GM12878 (cell line): ENCODE data around the gene EPHA8. TPM values are rescaled to one million over a fixed set of nuclear protein-coding genes. Genes with fewer than 3 reads are reported as not detected.

Experiments
- ATAC-seq: fragments of 200-7000 bp; cut with Tn5 transposase; 3 replicates; pipeline ENCODE4 v1.9.1; 2020; ENCODE audit warnings: mild to moderate bottlenecking, moderate library complexity
- BruUV-seq: library from RNA; stranded (reverse); fragments of 400-500 nt; replicated peaks from 2 replicates; lab custom pipeline; 2021; lab: Mats Ljungman, UMichigan
- CTCF ChIA-PET: fragments of 300-600 bp; sonication (Branson Sonifier 250); formaldehyde crosslinking; extraction: SDS; loops from one replicate; lab custom pipeline; 2021; ENCODE audit warnings: inconsistent platforms; lab: Yijun Ruan, JAX
- POLR2A ChIA-PET: fragments of 350-600 bp; formaldehyde crosslinking; extraction: SDS; loops from one replicate; lab custom pipeline; 2021; ENCODE audit warnings: inconsistent platforms; lab: Charles Lee
- RAD21 ChIA-PET: fragments of 300-600 bp; sonication (Branson Sonifier 250); formaldehyde crosslinking; loops from one replicate; lab custom pipeline; 2023; ENCODE audit warnings: antibody characterized with exemption; ENCODE audit not compliant: unreplicated experiment; lab: Charles Lee
- SMC1A ChIA-PET: fragments of 300-600 bp; sonication (Branson Sonifier 250); formaldehyde crosslinking; loops from one replicate; lab custom pipeline; 2023; ENCODE audit not compliant: unreplicated experiment, uncharacterized antibody; lab: Charles Lee
- DNase-seq: peaks from one replicate; pipeline ENCODE4 v3.0.0-alpha.2; 2011; ENCODE audit warnings: low read depth, low spot score
- FAIRE-seq: peaks from 3 replicates; lab custom pipeline; 2011; peaks lifted over from hg19 to GRCh38; lab: Jason Lieb, UNC
- H2AFZ ChIP-seq: 2 replicates; pipeline ENCODE4 v1.6.0; 2011; ENCODE audit warnings: low read depth, low read length, control low read depth; ENCODE audit not compliant: control insufficient read depth
- H3K27ac ChIP-seq: 2 replicates; pipeline ENCODE4 v1.5.1; 2011; ENCODE audit warnings: control low read depth; ENCODE audit not compliant: control insufficient read depth, insufficient read depth
- H3K27me3 ChIP-seq, 2 experiments: replicated peaks in 1 of 2; 2 replicates each; pipeline versions ENCODE4 v1.6.0 to v1.6.1; 2011; ENCODE audit warnings: low read length in 1 of 2; ENCODE audit not compliant: control insufficient read depth in 2 of 2, insufficient read depth in 2 of 2
- H3K36me3 ChIP-seq, 2 experiments: 2 replicates each; pipeline ENCODE4 v1.5.1; 2011; ENCODE audit warnings: low read length in 1 of 2; ENCODE audit not compliant: control insufficient read depth in 2 of 2, insufficient read depth in 2 of 2
- H3K4me1 ChIP-seq: 2 replicates; pipeline ENCODE4 v1.6.1; 2011; ENCODE audit warnings: mild to moderate bottlenecking, low read length, moderate library complexity, mixed read lengths; ENCODE audit not compliant: control insufficient read depth, insufficient read depth
- H3K4me2 ChIP-seq: 2 replicates; pipeline ENCODE4 v1.6.0; 2011; ENCODE audit warnings: control low read depth; ENCODE audit not compliant: control insufficient read depth, insufficient read depth
- H3K4me3 ChIP-seq: fragments of 200-600 bp; sonication (generic); 2 replicates; pipeline ENCODE4 v1.5.1; 2016
- H3K79me2 ChIP-seq: 2 replicates; pipeline ENCODE4 v1.6.0; 2011; ENCODE audit warnings: low read length; ENCODE audit not compliant: control insufficient read depth, insufficient read depth
- H3K9ac ChIP-seq: 2 replicates; pipeline ENCODE4 v1.8.0; 2011; ENCODE audit warnings: low read length, control low read depth, mixed read lengths; ENCODE audit not compliant: control insufficient read depth, insufficient read depth
- H3K9me3 ChIP-seq: replicated peaks from 3 replicates; pipeline ENCODE4 v1.5.1; 2011; ENCODE audit warnings: mild to moderate bottlenecking, low read length; ENCODE audit not compliant: control insufficient read depth, insufficient read depth
- H4K20me1 ChIP-seq: 2 replicates; pipeline ENCODE4 v1.6.0; 2011; ENCODE audit not compliant: control insufficient read depth, insufficient read depth
- WGBS: methylation state at CpG from one replicate; pipeline ENCODE4 v1.1.6; 2016; ENCODE audit warnings: low lambda C conversion rate; ENCODE audit not compliant: insufficient replicate concordance, insufficient coverage; ENCODE audit errors: missing lambda C conversion rate; 5-methylcytosine and 5-hydroxymethylcytosine counted together
- in situ Hi-C: fragments of 300-500 bp; cut with MboI; formaldehyde crosslinking; loops from 9 replicates; pipeline ENCODE4 v1.14.3; 2018; ENCODE audit warnings: mixed read lengths
- intact Hi-C: fragments of 100-400 bp; cut with micrococcal nuclease; formaldehyde crosslinking; loops from one replicate; pipeline ENCODE4 v1.14.2; 2022; ENCODE audit not compliant: unreplicated experiment
- polyA plus RNA-seq, 11 experiments: library from polyadenylated mRNA; depleted of rRNA in 4 of 11; unstranded in 6 of 11; stranded (reverse) in 5 of 11; fragments of >200 nt; fragmentation: Nextera tagmentation in 4 of 11; fragmentation: Illumina TruSeq in 1 of 11; extraction: Ambion mirVana in 4 of 11; extraction: Trizol in 1 of 11; gene quantifications; 1 replicate in 1 of 11; 2 replicates in 10 of 11; pipeline versions ENCODE4 v1.2.1 to v1.2.3, GENCODE V29; 2011 to 2016; ENCODE audit warnings: inconsistent platforms in 2 of 11, missing spikeins in 2 of 11, low read depth in 1 of 11
- total RNA-seq, 4 experiments: library from RNA; depleted of rRNA in 3 of 4; stranded (reverse); fragments of >200 nt in 3 of 4; fragmentation: Illumina TruSeq in 1 of 4; extraction: Trizol in 1 of 4; gene quantifications; 2 replicates each; pipeline versions ENCODE4 v1.2.1 to v1.2.3, GENCODE V29; 2013 to 2021
- TF ChIP-seq, protein P1 (sequence below): IDR thresholded peaks from 2 replicates; pipeline ENCODE4 v1.6.1; 2011; ENCODE audit warnings: borderline replicate concordance, low read depth, mild to moderate bottlenecking, moderate library complexity, low read length; ENCODE audit not compliant: insufficient read depth, poor library complexity, severe bottlenecking
- TF ChIP-seq, protein P2 (sequence below): IDR thresholded peaks from 2 replicates; pipeline ENCODE4 v1.6.1; 2011; ENCODE audit warnings: low read depth, low read length, improper control_type of control experiment, borderline replicate concordance

EPHA8 gene
- total and polyA plus RNA-seq, 10 of the 15 experiments (the other 5 are each of a cell fraction or from before 2014, with no cell fraction given): not detected

DNA sequence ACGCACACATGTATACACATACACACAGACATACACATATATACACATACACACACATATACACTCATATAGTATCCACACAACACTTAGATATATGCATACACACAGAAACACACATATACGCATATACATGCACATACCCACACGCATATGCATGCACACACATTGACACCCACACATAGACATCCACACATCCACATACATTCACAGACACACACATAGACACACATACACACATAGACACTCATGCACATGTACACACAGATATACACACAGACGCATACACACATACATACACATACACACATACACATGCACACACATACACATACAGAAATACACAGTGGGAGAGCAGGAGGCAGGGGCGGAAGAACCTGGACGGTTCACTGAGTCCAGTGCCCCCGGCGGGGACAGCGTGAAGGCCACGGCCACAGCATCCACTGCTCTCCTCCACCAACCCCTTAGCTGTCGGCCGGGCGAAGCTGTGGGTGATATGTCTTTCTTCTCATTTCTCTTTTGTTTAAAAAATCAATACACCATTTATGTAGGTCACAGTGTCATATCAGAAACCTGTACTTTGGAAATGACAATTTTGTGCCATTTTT is 86.9 kb downstream of the EPHA8 start:
- Histone ChIP-seq H3K4me3 (no peak overlapping the region), H4K20me1 (no peaks in the 10 kb centered on the region), H2AFZ (no peak overlapping the region), H3K27ac (no peak overlapping the region), H3K27me3 (no peaks in the 10 kb centered on the region; a peak in 2 of 4 replicates), H3K79me2 (no peaks in the 10 kb centered on the region), H3K4me1 (no peaks in the 10 kb centered on the region), H3K9me3 (no peaks in the 10 kb centered on the region), H3K9ac (no peak overlapping the region), H3K36me3 (no peaks in the 10 kb centered on the region), H3K4me2 (no peak overlapping the region)
- ChIA-PET CTCF (no interaction called here), POLR2A (no interaction called here), RAD21 (no interaction called here), SMC1A (no interaction called here)
- ATAC-seq (no peak), FAIRE-seq (no peak), DNase-seq (no peak)
- no TSS peak for BruUV-seq
- intact Hi-C loops: no loop called here
- TF ChIP-seq, protein P1, sequence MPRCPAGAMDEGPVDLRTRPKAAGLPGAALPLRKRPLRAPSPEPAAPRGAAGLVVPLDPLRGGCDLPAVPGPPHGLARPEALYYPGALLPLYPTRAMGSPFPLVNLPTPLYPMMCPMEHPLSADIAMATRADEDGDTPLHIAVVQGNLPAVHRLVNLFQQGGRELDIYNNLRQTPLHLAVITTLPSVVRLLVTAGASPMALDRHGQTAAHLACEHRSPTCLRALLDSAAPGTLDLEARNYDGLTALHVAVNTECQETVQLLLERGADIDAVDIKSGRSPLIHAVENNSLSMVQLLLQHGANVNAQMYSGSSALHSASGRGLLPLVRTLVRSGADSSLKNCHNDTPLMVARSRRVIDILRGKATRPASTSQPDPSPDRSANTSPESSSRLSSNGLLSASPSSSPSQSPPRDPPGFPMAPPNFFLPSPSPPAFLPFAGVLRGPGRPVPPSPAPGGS: peak; percentile 50
- TF ChIP-seq, protein P2, sequence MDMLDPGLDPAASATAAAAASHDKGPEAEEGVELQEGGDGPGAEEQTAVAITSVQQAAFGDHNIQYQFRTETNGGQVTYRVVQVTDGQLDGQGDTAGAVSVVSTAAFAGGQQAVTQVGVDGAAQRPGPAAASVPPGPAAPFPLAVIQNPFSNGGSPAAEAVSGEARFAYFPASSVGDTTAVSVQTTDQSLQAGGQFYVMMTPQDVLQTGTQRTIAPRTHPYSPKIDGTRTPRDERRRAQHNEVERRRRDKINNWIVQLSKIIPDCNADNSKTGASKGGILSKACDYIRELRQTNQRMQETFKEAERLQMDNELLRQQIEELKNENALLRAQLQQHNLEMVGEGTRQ: no peak
- in situ Hi-C loops: no loop called here
- 62% methylated on average over 13 of the region's 13 CpGs for WGBS
